ENCODE data around the gene ARHGEF6. TPM values are rescaled to one million over a fixed set of nuclear protein-coding genes. Genes with fewer than 3 reads are reported as not detected.

The ARHGEF6 gene
- total RNA-seq, 1 donor from 2014 or later, result 0.26 TPM

GRCh38 chrX:136662976-136663375 lies 117.8 kb downstream of the ARHGEF6 start:
- Histone ChIP-seq H3K4me3 (ENCODE audit: low read depth, low read length) (no peak overlapping the region), H3K36me3 (ENCODE audit: control insufficient read depth, insufficient read depth, low read length) (no peaks in the 10 kb centered on the region), H3K27me3 (ENCODE audit: control insufficient read depth, insufficient read depth, low read length) (no peaks in the 10 kb centered on the region)
- DNase-seq (ENCODE audit: low read depth), result no peak
- no peak for TF ChIP-seq CTCF (IDR thresholded peaks at IDR 0.05; ENCODE audit: insufficient read depth, low read length, severe bottlenecking)
- no peak for FAIRE-seq

DNA sequence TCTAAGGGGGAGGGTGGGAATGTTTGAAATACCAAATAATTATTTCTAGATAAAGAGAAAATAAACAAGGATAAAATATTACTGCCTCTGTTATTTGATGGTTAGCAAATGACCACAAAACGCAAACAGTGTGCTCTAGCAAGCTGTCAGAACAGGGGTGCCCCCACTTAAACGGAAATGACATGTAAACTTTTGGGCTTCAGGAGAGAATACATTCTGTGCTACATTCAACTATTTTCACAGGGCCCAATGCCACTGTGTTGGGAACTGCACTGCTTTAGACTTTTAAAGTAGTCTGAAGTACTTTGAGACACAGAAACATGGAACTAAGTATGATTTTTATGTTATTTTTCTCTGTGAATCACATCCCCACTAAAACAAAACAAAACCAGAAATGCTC lies 118.6 kb downstream of the ARHGEF6 start:
- no peak overlapping the region for H3K4me3 ChIP-seq (ENCODE audit: low read depth, low read length)
- no peak for TF ChIP-seq CTCF (IDR thresholded peaks at IDR 0.05; ENCODE audit: insufficient read depth, low read length, severe bottlenecking)
- no peak for FAIRE-seq

GRCh38 chrX:136660896-136661295 lies 119.8 kb downstream of the ARHGEF6 start:
- no peaks in the 10 kb centered on the region for H3K27me3 ChIP-seq (ENCODE audit: control insufficient read depth, insufficient read depth, low read length)
- DNase-seq (ENCODE audit: low read depth) (no peak), FAIRE-seq (no peak)
- H3K36me3 ChIP-seq (ENCODE audit: control insufficient read depth, insufficient read depth, low read length), result no peaks in the 10 kb centered on the region
- TF ChIP-seq CTCF (IDR thresholded peaks at IDR 0.05; ENCODE audit: insufficient read depth, low read length, severe bottlenecking), result no peak
- no peak overlapping the region for H3K4me3 ChIP-seq (ENCODE audit: low read depth, low read length)

More for the DNA sequence above, 118.6 kb downstream of the ARHGEF6 start:
- Histone ChIP-seq H3K27me3 (ENCODE audit: control insufficient read depth, insufficient read depth, low read length) (no peaks in the 10 kb centered on the region), H3K36me3 (ENCODE audit: control insufficient read depth, insufficient read depth, low read length) (no peaks in the 10 kb centered on the region)
- DNase-seq (ENCODE audit: low read depth), result no peak

DNA sequence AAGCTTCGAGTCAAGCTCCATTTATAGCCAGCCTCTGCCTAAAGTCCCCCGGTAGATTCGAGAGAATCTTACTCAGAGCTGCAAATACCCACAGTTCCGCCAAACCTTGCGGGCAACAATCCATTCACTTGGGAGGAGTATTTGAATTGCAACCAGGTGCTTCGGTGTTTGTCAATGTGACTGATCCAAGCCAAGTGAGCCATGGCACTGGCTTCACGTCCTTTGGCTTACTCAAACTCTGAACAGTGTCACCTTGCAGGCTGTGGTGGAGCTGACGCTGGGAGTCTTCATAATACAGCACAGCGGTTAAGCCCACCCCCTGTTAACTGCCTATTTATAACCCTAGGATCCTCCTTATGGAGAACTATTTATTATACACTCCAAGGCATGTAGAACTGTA lies 121.6 kb downstream of the ARHGEF6 start:
- Histone ChIP-seq H3K36me3 (ENCODE audit: control insufficient read depth, insufficient read depth, low read length) (no peaks in the 10 kb centered on the region), H3K27me3 (ENCODE audit: control insufficient read depth, insufficient read depth, low read length) (no peaks in the 10 kb centered on the region), H3K4me3 (ENCODE audit: low read depth, low read length) (no peak overlapping the region)
- FAIRE-seq, result no peak
- DNase-seq (ENCODE audit: low read depth), result no peak
- TF ChIP-seq CTCF (IDR thresholded peaks at IDR 0.05; ENCODE audit: insufficient read depth, low read length, severe bottlenecking), result no peak

DNA sequence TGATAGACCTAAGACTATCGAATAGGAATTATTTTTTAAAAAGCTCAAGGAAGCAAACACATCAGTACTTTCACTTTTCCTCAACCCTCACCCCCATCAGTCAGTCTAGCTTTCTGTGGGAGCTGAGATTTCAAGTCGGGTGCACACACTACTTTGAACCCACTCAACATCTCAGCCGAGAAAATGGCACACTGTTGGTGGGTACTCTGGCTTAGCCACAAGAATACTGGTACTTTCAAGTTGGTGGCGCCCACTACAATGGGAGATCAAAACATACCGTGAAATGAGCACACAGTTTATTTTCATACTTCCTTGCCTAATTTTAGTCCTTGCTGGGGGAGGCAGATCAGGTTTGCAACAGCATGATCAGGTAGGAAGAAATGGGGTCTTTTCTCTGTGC lies 122.6 kb downstream of the ARHGEF6 start:
- no peaks in the 10 kb centered on the region for H3K36me3 ChIP-seq (ENCODE audit: control insufficient read depth, insufficient read depth, low read length)
- no peak for FAIRE-seq
- TF ChIP-seq CTCF (IDR thresholded peaks at IDR 0.05; ENCODE audit: insufficient read depth, low read length, severe bottlenecking), result no peak
- no peak overlapping the region for H3K4me3 ChIP-seq (ENCODE audit: low read depth, low read length)
- H3K27me3 ChIP-seq (ENCODE audit: control insufficient read depth, insufficient read depth, low read length), result no peaks in the 10 kb centered on the region
- no peak for DNase-seq (ENCODE audit: low read depth)

- DNase-seq (ENCODE audit: low read depth) (no peak), FAIRE-seq (no peak)
- no peak for TF ChIP-seq CTCF (IDR thresholded peaks at IDR 0.05; ENCODE audit: insufficient read depth, low read length, severe bottlenecking)
- Histone ChIP-seq H3K27me3 (ENCODE audit: control insufficient read depth, insufficient read depth, low read length) (no peaks in the 10 kb centered on the region), H3K4me3 (ENCODE audit: low read depth, low read length) (no peak overlapping the region), H3K36me3 (ENCODE audit: control insufficient read depth, insufficient read depth, low read length) (no peaks in the 10 kb centered on the region)
These were observed 124.3 kb downstream of the ARHGEF6 start for GRCh38 chrX:136656361-136656964.
